ENCODE measurements around the gene ABHD1.

DNA sequence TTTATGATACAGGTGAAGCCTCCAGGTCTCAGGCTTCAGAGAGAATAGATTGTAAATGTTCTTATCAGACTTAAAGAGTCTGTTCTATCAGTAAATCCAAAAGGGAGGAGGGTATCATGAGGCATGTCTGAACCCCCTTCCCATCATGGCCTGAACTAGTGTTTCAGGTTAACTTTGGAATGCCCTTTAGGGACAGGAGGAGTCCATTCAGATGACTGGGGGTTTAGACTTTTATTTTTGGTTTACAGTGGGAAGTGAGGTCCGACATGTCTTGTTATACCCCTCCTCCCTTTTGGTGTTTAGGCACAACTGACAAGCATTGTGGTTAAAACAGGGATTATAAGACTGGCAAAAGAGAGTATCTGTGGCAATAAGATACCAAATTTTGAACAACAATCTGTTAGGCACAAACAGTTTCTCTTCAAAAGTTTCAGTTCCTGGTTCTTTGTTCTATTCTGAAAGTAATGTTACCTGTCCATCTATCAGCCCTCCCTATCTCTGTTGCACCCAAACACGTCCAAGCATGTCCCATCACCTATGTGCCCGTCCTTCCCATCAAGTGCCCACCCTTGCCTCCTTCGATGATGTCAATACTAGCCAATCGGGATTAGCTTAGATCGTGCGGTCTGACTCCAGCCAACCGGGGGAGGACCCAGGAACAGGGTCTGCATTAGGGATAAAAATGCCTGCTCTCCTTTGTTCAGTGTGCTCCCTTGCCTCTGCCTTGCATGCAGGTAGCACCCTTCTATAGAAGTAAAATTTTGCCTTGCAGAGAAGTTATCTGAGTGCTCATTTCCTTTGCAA is 41.5 kb downstream of the ABHD1 start:
- TF ChIP-seq TARDBP (IDR thresholded peaks at IDR 0.05) (no peak), FOXK2 (IDR thresholded peaks at IDR 0.05) (no peak), SP1 (IDR thresholded peaks at IDR 0.05) (no peak), SUZ12 (IDR thresholded peaks at IDR 0.05) (no peak)
- TF ChIP-seq, protein P1, sequence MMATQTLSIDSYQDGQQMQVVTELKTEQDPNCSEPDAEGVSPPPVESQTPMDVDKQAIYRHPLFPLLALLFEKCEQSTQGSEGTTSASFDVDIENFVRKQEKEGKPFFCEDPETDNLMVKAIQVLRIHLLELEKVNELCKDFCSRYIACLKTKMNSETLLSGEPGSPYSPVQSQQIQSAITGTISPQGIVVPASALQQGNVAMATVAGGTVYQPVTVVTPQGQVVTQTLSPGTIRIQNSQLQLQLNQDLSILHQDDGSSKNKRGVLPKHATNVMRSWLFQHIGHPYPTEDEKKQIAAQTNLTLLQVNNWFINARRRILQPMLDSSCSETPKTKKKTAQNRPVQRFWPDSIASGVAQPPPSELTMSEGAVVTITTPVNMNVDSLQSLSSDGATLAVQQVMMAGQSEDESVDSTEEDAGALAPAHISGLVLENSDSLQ (IDR thresholded peaks at IDR 0.05), result no peak

Data from HEK293T (cell line).